GM23338 (cell line): ENCODE results near the gene GPC6. TPM values are rescaled to one million over a fixed set of nuclear protein-coding genes. Genes with fewer than 3 reads are reported as not detected.

Source experiments
- polyA plus RNA-seq: library from polyadenylated mRNA; unstranded; fragments of >200 nt; fragmentation: Nextera tagmentation; extraction: Ambion mirVana; gene quantifications from 2 replicates; pipeline ENCODE4 v1.2.1, GENCODE V29; 2016
- small RNA-seq: library from RNA; depleted of rRNA; stranded (forward); fragments of <200 nt; gene quantifications from one replicate; pipeline ENCODE3, GENCODE V24; 2014; ENCODE audit warnings: low replicate concordance
- total RNA-seq: library from RNA; depleted of rRNA; stranded (reverse); fragments of >200 nt; shearing (Covaris generic); gene quantifications from 2 replicates; pipeline ENCODE4 v1.2.3, GENCODE V29; 2014

GPC6 gene
- total and polyA plus RNA-seq, 2 experiments from 2014 or later = 6.4 to 28.6 TPM

Small RNA genes lying within 50 kb of the gene (small RNA-seq; reads per million reads assigned to genes)
- gene RNA5SP35 = not detected
